Stimulated activated CD4-positive, alpha-beta T cell treated with anti-CD3 and anti-CD28 coated beads, Interleukin-15, amount 100 ng/mL, for 1 hour (primary cell): ENCODE results near the gene MTHFD2L.
"Not testable (repeated sequence)": the region's sequence is repeated elsewhere in the genome, so short reads cannot be mapped to it uniquely, and the experiment has no call there.

Experiments
- DNase-seq, 2 donors: peaks; one replicate each; pipeline ENCODE4 v3.0.0-alpha.2; 2020; ENCODE audit warnings: low read depth in 1 of 2, low spot score in 1 of 2

Gene MTHFD2L

DNA sequence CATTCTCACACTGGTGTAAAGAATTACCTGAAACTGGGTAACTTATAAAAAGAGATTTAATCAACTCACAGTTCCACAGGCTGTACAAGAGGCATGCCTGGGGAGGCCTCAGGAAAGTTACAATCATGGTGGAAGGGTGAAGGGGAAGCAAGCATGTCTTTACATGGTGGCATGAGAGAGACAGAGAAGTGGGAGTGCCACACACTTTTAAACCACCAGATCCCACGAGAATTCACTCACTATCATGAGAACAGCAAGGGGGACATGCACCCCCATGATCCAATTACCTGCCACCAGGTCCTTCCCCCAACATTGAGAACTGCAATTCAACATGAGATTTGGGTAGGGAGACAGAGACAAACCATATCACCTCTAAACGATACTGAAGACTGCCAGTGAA, 173.3 kb downstream of the MTHFD2L start:
- no peak for DNase-seq

DNA sequence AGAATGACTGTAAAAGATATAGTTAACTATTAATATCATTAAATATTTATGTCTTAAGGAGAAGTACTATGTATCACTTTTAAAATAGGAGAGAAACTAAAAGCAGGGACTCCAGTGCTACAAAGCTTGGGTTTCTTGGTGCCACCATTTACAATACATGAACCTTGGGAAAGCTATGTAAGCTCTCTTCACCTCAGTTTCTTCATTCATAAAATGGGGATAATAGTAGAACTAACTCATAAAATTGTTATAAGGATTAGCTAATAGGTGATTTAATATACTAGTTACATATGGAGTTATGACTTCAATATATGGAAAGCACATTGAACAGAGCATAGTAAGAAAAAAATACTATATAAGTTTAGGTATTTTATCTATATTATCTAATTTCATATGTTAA, 174.0 kb downstream of the MTHFD2L start:
- DNase-seq = no peak

DNA sequence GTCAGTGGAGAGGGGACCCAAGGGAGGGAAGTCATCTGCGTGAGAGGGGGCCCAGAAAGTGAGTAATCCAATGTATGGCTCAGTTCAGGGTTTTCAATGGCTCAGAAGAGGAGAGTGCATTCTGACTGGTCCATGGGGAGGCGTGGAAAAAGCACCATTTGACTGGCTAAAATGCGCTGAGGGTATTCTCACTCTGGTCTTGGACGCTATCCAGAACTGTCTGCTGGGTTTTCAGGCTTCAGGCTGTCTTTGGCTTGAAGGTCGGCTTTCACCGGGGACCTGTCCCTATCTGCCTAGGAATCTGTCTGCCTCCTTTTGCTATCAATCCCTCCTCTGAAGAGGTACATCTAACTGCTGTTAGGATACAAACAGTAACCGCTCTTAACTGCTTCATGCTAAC, 176.7 kb downstream of the MTHFD2L start:
- no peak for DNase-seq

DNA sequence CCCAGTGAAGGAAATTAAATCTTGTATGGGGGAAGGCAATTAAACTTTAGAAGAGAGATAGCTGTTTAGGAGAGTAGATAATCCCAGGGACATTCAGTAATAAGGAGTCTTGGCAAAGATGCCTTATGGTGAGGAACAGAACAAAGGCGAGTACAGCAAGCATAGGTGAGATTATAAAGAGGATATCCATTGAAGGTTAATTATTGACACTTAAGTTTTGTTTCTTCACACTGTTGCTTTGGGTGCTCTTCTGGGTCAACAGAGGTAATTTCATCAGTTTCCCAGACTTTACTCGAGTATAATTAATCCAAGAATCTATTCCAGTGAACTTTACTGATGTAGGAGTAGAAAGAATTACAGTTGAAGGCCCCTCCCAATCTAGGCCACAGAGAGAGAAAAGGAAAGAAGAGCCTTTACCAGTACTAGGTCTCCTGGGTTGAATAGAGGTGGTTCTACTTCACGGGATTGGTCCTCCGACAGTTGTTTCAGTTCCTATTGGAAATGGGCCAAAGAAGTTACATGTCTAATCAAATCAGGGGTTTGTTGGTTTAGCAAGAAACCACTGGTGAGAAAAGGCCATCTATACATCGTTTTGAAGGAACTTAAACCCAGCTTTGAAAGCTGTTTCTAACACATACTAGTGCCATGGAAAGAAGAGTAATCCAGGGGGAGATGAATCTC, 177.6 kb downstream of the MTHFD2L start:
- no peak for DNase-seq

DNA sequence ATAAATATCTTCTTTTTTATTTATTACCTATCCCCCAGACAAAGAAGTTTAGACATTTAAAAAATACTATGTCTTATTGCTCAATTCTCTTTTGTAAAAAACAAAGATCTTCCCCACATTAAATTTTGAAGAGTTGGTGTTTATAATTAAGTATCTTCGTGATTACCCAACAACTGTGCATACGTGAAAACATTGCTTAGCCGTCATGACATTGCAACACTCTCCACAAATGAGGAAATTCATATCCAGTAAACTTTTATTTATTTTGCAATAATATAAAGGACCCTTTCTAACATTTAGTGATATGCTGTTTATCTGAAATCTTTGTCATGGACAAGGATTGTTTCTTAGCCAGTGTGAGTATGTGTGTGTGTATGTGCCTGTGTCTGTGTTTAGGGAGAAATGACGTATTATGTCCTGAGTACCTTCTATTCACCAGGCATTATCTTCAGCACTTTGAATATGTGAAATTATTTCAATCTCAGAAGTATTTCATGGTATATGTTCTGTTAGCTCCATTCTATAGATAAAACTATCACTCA, 180.9 kb downstream of the MTHFD2L start:
- no peak for DNase-seq

DNA sequence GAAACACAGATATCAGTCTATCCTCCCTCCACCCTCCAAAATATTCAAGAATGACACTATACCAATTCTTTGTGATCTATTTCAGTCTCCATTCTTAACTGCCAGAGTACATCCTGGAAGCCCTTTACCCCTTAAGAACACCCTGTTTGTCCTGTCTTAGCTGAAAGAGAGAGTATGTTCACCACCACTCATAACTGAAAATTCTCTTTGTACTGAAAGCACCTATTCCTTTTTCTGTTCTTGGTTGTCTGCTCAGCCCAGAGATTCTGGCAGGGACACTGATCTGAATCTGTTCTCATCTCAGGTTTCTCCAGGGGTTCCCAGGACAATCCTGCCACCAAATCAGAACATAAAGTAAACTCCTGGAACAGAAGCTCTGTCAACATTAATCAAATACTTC, 181.6 kb downstream of the MTHFD2L start:
- no peak for DNase-seq

DNA sequence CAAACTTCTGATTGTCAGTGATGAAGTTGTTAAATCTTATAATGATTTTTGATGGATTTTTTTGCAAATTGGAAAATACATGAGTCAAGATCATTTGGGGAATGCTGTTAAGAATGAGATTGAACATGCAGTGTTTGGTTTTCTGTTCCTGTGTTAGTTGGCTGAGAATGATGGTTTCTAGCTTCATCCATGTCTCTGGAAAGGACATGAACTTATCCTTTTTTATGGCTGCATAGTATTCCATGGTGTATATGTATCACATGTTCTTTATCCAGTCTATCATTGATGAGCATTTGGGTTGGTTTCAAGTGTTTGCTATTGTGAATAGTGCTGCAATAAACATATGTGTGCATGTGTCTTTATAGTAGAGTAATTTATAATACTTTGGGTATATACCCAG, 182.5 kb downstream of the MTHFD2L start:
- DNase-seq = not testable (repeated sequence)

DNA sequence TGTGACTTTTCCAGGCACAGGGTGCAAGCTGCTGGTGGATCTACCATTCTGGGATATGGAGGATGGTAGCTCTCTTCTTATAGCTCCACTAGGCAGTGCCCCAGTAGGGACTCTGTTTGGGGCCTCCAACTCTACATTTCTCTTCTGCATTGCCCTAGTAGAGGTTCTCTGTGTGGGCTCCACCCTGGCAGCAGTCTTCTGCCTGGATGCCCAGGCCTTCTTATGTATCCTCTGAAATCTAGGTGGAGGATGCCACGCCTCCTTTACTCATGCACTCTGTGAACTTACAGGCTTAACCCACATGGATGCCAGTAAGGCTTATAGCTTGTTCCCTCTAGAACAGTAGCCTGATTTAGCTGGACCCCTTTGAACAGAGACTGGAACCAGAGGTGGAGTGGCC, 186.1 kb downstream of the MTHFD2L start:
- no peak for DNase-seq
